NCI-H2171 treated with DMSO at 0.1 percent for 48 hours (cell line): ENCODE measurements around the gene SLC35F2.
A peak's percentile ranks its signal among the peaks of the same experiment; 100 is the strongest.

ENCODE experiments used
- DNase-seq: peaks from one replicate; lab custom pipeline; 2025; lab: John Stamatoyannopoulos, UW

The SLC35F2 gene

DNA sequence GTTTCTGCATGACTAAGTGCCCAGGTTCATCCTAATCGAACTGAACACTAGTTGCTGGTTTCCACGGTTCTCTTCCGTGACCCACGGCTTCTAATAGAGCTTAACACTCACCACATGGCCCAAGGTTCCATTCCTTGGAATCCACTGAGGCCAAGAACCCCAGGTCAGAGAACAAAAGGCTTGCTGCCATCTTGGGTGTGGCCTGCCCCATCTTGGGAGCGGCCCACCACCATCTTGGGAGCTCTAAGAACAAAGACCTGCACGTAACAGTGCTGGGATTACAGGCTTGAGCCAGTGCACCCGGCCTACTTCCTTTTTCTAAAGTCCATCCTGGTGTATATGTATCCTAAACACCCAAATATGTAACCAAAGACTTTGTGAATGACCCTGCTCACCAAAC, 68.8 kb downstream of the SLC35F2 start:
- DNase-seq: no peak

DNA sequence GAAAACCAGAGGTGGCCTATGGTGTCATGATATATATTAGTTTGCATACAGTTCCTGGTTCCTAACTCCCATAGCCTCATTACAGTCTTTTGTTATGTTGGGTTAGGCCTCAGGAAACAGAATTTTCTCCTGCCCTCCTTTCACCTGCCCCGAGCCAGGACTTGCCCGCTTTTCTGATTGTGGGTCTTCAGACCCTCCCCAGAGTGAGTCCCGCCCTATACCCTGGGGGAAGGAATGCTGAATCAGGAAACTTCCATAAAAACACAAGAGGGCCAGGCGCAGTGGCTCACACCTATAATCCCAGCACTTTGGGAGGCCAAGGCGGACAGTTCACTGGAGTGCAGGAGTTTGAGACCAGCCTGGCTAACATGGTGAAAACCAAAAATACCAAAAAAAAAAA, 70.9 kb downstream of the SLC35F2 start:
- DNase-seq: no peak

GRCh38 chr11:107785401-107785800, 73.2 kb downstream of the SLC35F2 start:
- no peak for DNase-seq

DNA sequence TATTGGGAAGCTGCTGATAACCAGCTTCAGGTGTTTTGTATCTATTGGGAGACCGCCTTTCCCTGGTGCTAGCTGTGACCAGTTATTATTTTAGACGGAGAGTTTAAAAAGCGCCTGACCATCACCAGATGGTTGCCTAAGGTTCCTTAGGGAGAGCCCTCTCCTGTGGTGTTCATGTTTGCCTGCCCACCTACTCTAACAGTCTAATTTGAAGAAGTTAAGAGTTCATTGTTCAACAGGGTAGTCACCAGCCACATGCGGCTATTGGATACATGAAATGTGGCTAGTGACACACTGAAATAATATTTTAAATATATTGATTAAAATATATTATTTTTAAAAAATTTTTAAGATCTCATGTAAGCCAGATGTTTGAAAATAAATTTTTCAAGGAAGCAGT, 75.5 kb downstream of the SLC35F2 start:
- no peak for DNase-seq

DNA sequence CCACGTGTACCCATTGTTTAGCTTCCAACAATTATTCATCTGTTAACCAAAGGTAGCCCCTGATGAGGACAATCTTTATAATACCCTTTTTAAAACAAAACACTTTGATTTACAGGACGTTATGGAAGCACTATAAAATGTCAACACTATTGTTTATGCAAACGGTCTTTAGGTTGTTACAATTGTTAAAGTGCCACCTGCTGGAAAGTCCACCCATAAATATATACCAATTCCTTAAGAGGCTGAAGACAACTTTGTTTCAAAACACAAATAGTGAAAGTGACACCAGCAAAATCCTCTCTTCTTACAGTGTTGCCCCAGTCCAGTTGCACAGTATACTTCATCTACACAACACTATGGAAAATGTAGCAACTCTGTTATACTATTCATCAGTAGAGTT, 77.8 kb downstream of the SLC35F2 start:
- DNase-seq: peak; percentile 4

DNA sequence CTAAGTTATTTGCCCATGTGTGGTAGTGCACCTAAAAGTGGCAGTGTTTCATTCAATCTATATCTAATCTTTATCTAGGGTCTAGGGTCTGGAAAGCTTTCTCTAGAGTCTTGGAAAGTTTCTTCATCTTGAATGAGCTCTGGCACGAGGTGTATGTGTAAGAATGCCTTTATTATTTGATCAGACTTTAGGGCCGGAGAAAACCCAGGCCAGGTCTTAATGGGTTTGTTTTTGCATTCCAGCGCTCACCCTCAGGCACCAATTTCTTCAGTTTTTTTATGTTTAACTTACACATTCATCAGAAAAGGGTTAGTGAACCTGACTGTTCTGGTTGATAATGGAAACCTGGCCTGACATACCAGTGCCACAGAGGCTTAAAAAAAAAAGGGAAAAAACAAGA, 78.5 kb downstream of the SLC35F2 start:
- DNase-seq: no peak

- no peak for DNase-seq
These were observed 79.6 kb downstream of the SLC35F2 start for GRCh38 chr11:107778839-107779517.

DNA sequence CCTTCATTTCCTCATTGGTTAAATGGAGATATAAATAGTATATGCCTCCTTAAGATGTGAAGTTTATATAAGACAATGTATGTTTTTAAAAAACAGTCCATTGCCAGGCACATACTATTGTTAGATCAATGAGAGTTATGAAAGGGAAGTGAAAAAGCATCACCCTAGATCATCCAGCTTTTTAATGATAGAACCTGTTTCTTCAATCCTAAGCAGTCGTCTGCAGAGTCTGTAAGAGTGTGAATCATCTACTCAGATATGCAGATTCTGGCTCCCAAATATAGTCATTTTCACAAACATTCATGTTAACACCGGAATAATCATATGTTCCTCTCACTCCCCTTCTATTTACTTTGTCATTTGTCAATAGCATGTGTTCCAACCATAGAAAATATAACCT, 81.5 kb downstream of the SLC35F2 start:
- no peak for DNase-seq

- DNase-seq: no peak
These were observed 82.5 kb downstream of the SLC35F2 start for GRCh38 chr11:107776062-107776461.

DNA sequence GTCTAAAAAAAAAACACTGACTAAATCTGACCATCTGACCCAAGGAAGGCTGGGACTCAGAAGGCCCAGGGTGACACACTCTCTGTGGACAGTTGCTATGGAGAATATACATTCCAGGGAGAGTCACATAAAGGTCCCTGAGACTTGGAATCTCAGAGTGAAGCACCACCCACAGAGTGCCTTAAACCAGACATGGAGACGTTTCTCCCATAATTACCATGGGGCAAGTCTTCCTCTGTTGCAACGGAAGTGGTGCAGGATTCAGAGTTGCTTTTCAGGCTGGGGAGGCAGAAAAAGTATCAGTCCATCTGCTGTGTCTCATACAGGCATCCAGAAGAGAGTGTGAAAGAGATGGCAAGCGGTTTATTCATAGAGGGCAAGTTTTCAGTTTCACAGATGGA, 88.0 kb downstream of the SLC35F2 start:
- DNase-seq: no peak

- DNase-seq: no peak
These were observed 89.4 kb downstream of the SLC35F2 start for GRCh38 chr11:107769189-107769588.

DNA sequence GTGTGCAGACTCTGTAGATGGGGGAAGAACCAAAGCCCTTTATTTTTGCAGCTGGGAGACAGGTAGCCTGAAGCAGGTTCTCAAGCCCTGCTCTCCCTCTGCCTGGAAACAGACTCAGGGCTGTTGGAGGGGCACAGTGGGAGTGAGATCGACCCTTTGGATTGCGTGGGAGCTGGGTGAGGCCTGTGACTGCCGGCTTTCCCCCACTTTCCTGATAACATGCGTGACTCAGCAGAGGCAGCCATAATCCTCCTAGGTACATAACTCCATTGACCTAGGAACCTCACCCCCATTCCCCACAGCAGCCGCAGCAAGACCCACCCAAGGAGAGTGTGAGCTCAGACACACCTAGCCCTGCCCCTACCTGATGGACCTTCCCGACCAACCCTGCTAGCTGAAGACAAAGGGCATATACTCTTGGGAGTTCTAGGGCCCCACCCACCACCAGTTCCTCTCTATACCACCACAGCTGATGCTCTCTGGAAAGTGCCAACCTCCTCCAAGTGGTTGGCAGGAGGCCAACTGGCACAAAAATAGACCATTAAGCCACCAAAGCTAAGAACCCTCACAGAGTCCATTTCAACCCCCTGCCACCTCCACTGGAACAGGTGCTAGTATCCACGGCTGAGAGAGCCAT, 99.8 kb downstream of the SLC35F2 start:
- peak; percentile 46 for DNase-seq

GRCh38 chr11:107757661-107758060, 100.9 kb downstream of the SLC35F2 start:
- DNase-seq: peak; percentile 35

DNA sequence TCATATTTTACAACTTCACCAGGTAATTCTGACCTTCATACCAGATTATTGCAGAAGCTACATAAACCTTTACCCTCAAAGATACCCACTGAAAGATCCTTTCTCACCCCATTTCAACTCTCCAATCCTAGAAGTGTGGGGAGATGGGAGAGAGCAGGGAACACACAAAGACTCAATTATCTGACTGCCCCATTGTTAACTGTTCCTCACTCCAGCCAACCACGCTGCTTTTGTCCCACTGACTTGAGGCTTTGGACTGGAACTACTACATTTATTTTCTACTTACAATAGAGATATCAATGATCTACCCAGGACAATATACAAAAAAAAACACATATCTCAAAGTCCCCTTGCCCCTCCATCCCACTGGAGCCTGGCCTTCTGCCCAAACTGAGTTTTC, 102.0 kb downstream of the SLC35F2 start:
- DNase-seq: no peak

GRCh38 chr11:107752949-107753822, 105.4 kb downstream of the SLC35F2 start:
- peak; percentile 74 for DNase-seq

GRCh38 chr11:107752508-107752907, 106.1 kb downstream of the SLC35F2 start:
- DNase-seq: no peak

- DNase-seq: no peak
These were observed 107.5 kb downstream of the SLC35F2 start for GRCh38 chr11:107751082-107751481.

DNA sequence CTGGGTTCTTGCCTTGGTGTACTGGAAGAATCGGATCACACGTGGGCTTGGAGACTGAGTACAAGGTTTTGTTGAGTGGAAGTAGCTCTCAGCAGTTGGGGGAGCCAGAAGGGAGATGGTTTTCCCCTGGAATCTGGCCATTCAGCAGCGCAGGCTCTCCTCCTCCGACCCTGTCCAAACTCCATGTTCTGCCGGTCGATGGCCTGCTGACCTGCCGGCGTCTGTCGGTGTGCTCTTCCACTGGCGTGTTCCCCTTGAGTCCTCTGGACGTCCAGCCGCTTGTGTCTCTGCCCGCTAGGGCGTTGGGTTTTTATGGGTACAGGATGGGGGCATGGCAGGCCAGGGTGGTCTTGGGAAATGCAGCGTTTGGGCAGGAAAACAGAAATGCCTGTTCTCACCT, 108.3 kb downstream of the SLC35F2 start:
- DNase-seq: no peak

GRCh38 chr11:107747622-107748021, 111.0 kb downstream of the SLC35F2 start:
- no peak for DNase-seq

DNA sequence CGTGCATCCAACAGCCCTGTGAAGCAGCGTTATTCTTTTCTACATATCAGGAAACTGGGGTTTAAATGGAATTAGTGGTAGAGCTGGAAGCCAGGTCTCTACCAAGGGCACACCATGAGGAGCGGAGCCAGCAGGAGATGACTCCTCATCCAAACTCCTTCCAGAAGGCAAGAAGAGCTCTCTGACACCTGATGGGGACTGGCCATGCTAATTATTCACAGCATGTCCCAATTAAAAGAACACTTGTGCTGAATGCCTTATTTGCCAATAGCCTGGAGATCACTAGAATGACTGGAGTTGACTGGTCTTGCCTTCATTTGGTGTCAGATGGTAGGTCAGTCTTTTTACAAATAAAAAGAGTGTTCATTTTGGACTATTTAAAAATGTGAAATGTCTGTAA, 113.9 kb downstream of the SLC35F2 start:
- no peak for DNase-seq

GRCh38 chr11:107743191-107743590, 115.4 kb downstream of the SLC35F2 start:
- DNase-seq: peak; percentile 82

DNA sequence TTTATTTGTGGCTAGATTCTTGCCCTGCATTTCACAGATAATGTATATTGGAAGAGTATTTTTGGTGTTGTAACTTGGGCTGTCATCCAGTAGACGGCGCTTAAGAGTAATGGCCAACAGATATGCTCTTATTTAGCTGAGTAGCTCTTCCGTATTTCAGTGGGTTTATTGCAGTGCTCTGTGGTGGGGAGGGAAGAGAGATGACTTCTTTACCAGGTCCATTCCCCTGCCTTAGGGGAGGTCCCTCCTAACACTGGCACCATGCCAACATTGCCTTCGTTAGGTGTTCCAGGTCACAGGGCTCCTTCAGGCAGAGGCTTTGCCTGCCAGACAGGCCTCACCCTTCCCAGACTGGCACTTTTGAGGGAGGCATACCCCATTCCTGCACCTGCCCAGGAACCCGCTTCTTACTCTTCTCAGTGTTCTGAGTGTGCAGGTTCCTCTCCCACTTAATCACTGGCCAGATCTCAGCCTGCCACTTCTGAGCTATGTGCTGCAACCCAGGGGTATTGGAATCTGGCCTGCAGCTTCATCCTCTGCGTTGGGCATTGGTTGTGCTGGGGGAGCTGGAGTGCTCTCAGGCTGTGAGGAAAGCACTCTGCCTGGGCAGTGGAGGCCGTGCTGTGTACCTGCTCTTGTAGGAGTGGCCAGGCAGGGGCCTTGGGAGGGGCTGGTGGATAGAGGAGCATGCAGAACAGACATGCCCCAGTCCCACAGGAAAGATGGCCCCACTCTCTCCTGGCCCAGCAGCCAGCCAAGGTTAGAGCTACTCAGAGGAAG, 117.4 kb downstream of the SLC35F2 start:
- DNase-seq: no peak
